ENCODE results near the gene CD22. TPM values are rescaled to one million over a fixed set of nuclear protein-coding genes. Genes with fewer than 3 reads are reported as not detected.
"Not testable (repeated sequence)": the region's sequence is repeated elsewhere in the genome, so short reads cannot be mapped to it uniquely, and the experiment has no call there.

CD22 gene
- polyA plus RNA-seq (ENCODE audit: insufficient read length in 4 of 4): 10 to 100 TPM in 2 of 4 donors, 1 to 10 TPM in 2; 6.3 to 51.9 (median 12.3) TPM

- no peak for DNase-seq (ENCODE audit: low read depth in 4 of 4, low spot score in 2 of 4)
These were observed at the start of gene CD22 for GRCh38 chr19:35328851-35329285. Gene CD22, plus strand, starts transcription at chr19:35329187. Its CDS starts 2,854 bp downstream, at chr19:35332041.

- DNase-seq (ENCODE audit: low read depth in 4 of 4, low spot score in 2 of 4): no peak
These were observed 49.6 kb upstream of the CD22 start for GRCh38 chr19:35279374-35279773.

- no peak for DNase-seq (ENCODE audit: low read depth in 4 of 4, low spot score in 2 of 4)
These were observed 48.8 kb upstream of the CD22 start for GRCh38 chr19:35279985-35280821.

- no peak for DNase-seq (ENCODE audit: low read depth in 4 of 4, low spot score in 2 of 4)
These were observed 47.7 kb upstream of the CD22 start for GRCh38 chr19:35281303-35281702.

GRCh38 chr19:35284153-35285094 is 44.6 kb upstream of the CD22 start:
- no peak for DNase-seq (ENCODE audit: low read depth in 4 of 4, low spot score in 2 of 4)

- no peak for DNase-seq (ENCODE audit: low read depth in 4 of 4, low spot score in 2 of 4)
These were observed 43.9 kb upstream of the CD22 start for GRCh38 chr19:35285095-35285449.

- DNase-seq (ENCODE audit: low read depth in 4 of 4, low spot score in 2 of 4): not testable (repeated sequence)
These were observed 43.5 kb upstream of the CD22 start for GRCh38 chr19:35285465-35285864.

- not testable (repeated sequence) for DNase-seq (ENCODE audit: low read depth in 4 of 4, low spot score in 2 of 4)
These were observed 42.9 kb upstream of the CD22 start for GRCh38 chr19:35286101-35286500.

- DNase-seq (ENCODE audit: low read depth in 4 of 4, low spot score in 2 of 4): no peak
These were observed 41.3 kb upstream of the CD22 start for GRCh38 chr19:35287713-35288112.

GRCh38 chr19:35288331-35288730 is 40.7 kb upstream of the CD22 start:
- DNase-seq (ENCODE audit: low read depth in 4 of 4, low spot score in 2 of 4): no peak

GRCh38 chr19:35288906-35289305 is 40.1 kb upstream of the CD22 start:
- no peak for DNase-seq (ENCODE audit: low read depth in 4 of 4, low spot score in 2 of 4)

- DNase-seq (ENCODE audit: low read depth in 4 of 4, low spot score in 2 of 4): no peak
These were observed 38.4 kb upstream of the CD22 start for GRCh38 chr19:35290381-35291127.

- no peak for DNase-seq (ENCODE audit: low read depth in 4 of 4, low spot score in 2 of 4)
These were observed 37.7 kb upstream of the CD22 start for GRCh38 chr19:35291259-35291658.

- no peak for DNase-seq (ENCODE audit: low read depth in 4 of 4, low spot score in 2 of 4)
These were observed 37.1 kb upstream of the CD22 start, which contains the start of gene MAG for GRCh38 chr19:35291916-35292315. Gene MAG, plus strand, starts transcription at chr19:35292161. Its CDS starts 3,248 bp downstream, at chr19:35295409.

GRCh38 chr19:35292421-35293362 is 36.3 kb upstream of the CD22 start:
- no peak for DNase-seq (ENCODE audit: low read depth in 4 of 4, low spot score in 2 of 4)

- DNase-seq (ENCODE audit: low read depth in 4 of 4, low spot score in 2 of 4): no peak
These were observed 35.6 kb upstream of the CD22 start for GRCh38 chr19:35293363-35293739.

GRCh38 chr19:35293808-35294207 is 35.2 kb upstream of the CD22 start:
- no peak for DNase-seq (ENCODE audit: low read depth in 4 of 4, low spot score in 2 of 4)

GRCh38 chr19:35294328-35294727 is 34.7 kb upstream of the CD22 start:
- no peak for DNase-seq (ENCODE audit: low read depth in 4 of 4, low spot score in 2 of 4)
